ENCODE data around the gene RETREG3. TPM values are rescaled to one million over a fixed set of nuclear protein-coding genes. Genes with fewer than 3 reads are reported as not detected.

The RETREG3 gene
- total and polyA plus RNA-seq, 2 of the 13 experiments (the other 11 are each of a cell fraction or from before 2014, with no cell fraction given) = 47.0 to 55.8 TPM

DNA sequence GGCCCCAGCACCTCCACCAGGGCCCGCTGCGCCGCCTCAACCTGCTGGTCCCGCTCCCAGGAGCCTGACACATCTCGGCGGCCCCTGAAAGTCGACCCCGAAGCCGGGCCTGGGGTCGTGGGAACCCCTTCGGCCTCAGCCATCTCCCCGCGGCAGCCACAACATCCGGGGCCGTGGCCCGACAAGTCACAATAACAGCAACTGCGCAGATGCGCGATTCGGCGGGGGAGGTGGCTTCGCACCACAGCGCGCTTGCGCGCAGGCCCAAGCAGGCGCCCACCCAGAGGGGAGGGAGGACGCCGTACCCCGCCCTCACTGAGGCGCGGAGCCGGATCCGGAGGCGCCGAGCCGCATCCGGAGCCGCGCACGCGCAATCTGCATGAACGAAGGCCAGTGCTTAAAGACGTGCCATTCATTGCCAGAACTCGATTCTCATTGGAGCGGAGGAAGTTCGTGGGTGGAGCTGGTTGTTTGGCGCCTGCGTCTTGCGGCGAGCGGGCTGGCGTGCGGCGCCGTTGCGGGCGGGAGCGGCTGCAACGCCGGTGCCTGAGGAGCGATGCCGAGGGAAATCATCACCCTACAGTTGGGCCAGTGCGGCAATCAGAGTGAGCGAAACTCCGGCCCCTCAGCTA, at the start of gene RETREG3, which contains the start of gene TUBG1 (continued):
- TF ChIP-seq, protein P1, sequence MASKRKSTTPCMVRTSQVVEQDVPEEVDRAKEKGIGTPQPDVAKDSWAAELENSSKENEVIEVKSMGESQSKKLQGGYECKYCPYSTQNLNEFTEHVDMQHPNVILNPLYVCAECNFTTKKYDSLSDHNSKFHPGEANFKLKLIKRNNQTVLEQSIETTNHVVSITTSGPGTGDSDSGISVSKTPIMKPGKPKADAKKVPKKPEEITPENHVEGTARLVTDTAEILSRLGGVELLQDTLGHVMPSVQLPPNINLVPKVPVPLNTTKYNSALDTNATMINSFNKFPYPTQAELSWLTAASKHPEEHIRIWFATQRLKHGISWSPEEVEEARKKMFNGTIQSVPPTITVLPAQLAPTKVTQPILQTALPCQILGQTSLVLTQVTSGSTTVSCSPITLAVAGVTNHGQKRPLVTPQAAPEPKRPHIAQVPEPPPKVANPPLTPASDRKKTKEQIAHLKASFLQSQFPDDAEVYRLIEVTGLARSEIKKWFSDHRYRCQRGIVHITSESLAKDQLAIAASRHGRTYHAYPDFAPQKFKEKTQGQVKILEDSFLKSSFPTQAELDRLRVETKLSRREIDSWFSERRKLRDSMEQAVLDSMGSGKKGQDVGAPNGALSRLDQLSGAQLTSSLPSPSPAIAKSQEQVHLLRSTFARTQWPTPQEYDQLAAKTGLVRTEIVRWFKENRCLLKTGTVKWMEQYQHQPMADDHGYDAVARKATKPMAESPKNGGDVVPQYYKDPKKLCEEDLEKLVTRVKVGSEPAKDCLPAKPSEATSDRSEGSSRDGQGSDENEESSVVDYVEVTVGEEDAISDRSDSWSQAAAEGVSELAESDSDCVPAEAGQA (IDR thresholded peaks at IDR 0.05; ENCODE audit: low read depth) = no peak
- TF ChIP-seq, protein P1 (CRISPR knock-in tag; IDR thresholded peaks at IDR 0.05; ENCODE audit: borderline replicate concordance) = peak; percentile 86
- TF ChIP-seq, protein P2, sequence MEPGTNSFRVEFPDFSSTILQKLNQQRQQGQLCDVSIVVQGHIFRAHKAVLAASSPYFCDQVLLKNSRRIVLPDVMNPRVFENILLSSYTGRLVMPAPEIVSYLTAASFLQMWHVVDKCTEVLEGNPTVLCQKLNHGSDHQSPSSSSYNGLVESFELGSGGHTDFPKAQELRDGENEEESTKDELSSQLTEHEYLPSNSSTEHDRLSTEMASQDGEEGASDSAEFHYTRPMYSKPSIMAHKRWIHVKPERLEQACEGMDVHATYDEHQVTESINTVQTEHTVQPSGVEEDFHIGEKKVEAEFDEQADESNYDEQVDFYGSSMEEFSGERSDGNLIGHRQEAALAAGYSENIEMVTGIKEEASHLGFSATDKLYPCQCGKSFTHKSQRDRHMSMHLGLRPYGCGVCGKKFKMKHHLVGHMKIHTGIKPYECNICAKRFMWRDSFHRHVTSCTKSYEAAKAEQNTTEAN (CRISPR knock-in tag; conservative IDR thresholded peaks at IDR 0.05) = peak; percentile 48; the same call in 1 of the 2 replicates
- TF ChIP-seq KDM6A (CRISPR knock-in tag; IDR thresholded peaks at IDR 0.05; ENCODE audit: low read depth) (0 out of 2 replicates have a peak, but pooled peaks have one; percentile 7), ZBTB8A (CRISPR knock-in tag; IDR thresholded peaks at IDR 0.05; ENCODE audit: borderline replicate concordance, low read depth) (no peak), MXI1 (IDR thresholded peaks at IDR 0.05; ENCODE audit: borderline replicate concordance, low read depth, low read length) (peak; percentile 87; the same call in 1 of the 3 replicates), ZNF331 (CRISPR knock-in tag; IDR thresholded peaks at IDR 0.05) (peak; percentile 38; the same call in 1 of the 2 replicates), PAWR (CRISPR knock-in tag; IDR thresholded peaks at IDR 0.05; ENCODE audit: borderline replicate concordance) (no peak), CHCHD3 (CRISPR knock-in tag; IDR thresholded peaks at IDR 0.05) (no peak; the same call in 1 of the 2 replicates), SRY (CRISPR knock-in tag; IDR thresholded peaks at IDR 0.05) (no peak; the same call in 1 of the 2 replicates), SIX4 (CRISPR knock-in tag; IDR thresholded peaks at IDR 0.05) (peak; percentile 28; the same call in 1 of the 2 replicates)
- TF ChIP-seq, protein P3, sequence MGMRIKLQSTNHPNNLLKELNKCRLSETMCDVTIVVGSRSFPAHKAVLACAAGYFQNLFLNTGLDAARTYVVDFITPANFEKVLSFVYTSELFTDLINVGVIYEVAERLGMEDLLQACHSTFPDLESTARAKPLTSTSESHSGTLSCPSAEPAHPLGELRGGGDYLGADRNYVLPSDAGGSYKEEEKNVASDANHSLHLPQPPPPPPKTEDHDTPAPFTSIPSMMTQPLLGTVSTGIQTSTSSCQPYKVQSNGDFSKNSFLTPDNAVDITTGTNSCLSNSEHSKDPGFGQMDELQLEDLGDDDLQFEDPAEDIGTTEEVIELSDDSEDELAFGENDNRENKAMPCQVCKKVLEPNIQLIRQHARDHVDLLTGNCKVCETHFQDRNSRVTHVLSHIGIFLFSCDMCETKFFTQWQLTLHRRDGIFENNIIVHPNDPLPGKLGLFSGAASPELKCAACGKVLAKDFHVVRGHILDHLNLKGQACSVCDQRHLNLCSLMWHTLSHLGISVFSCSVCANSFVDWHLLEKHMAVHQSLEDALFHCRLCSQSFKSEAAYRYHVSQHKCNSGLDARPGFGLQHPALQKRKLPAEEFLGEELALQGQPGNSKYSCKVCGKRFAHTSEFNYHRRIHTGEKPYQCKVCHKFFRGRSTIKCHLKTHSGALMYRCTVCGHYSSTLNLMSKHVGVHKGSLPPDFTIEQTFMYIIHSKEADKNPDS (CRISPR knock-in tag; IDR thresholded peaks at IDR 0.05) = 0 out of 2 replicates have a peak, but pooled peaks have one; percentile 9
- TF ChIP-seq, protein P4, sequence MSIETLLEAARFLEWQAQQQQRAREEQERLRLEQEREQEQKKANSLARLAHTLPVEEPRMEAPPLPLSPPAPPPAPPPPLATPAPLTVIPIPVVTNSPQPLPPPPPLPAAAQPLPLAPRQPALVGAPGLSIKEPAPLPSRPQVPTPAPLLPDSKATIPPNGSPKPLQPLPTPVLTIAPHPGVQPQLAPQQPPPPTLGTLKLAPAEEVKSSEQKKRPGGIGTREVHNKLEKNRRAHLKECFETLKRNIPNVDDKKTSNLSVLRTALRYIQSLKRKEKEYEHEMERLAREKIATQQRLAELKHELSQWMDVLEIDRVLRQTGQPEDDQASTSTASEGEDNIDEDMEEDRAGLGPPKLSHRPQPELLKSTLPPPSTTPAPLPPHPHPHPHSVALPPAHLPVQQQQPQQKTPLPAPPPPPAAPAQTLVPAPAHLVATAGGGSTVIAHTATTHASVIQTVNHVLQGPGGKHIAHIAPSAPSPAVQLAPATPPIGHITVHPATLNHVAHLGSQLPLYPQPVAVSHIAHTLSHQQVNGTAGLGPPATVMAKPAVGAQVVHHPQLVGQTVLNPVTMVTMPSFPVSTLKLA (IDR thresholded peaks at IDR 0.05) = peak; percentile 64
- TF ChIP-seq, protein P5, sequence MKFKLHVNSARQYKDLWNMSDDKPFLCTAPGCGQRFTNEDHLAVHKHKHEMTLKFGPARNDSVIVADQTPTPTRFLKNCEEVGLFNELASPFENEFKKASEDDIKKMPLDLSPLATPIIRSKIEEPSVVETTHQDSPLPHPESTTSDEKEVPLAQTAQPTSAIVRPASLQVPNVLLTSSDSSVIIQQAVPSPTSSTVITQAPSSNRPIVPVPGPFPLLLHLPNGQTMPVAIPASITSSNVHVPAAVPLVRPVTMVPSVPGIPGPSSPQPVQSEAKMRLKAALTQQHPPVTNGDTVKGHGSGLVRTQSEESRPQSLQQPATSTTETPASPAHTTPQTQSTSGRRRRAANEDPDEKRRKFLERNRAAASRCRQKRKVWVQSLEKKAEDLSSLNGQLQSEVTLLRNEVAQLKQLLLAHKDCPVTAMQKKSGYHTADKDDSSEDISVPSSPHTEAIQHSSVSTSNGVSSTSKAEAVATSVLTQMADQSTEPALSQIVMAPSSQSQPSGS (CRISPR knock-in tag; IDR thresholded peaks at IDR 0.05) = peak; percentile 73

Data from HepG2 (cell line).